HepG2 (cell line): ENCODE results near the gene GALNT10. TPM values are rescaled to one million over a fixed set of nuclear protein-coding genes. Genes with fewer than 3 reads are reported as not detected.

Experiments used
- ATAC-seq: fragments of 200-7000 bp; cut with Tn5 transposase; 3 replicates; pipeline ENCODE4 v1.9.1; 2020; ENCODE audit warnings: mild to moderate bottlenecking, moderate library complexity
- BruUV-seq: library from RNA; stranded (reverse); fragments of 400-500 nt; replicated peaks from 2 replicates; lab custom pipeline; 2021; lab: Mats Ljungman, UMichigan
- CTCF ChIA-PET: fragments of 300-600 bp; formaldehyde crosslinking; extraction: SDS; loops from one replicate; lab custom pipeline; 2021; ENCODE audit warnings: low total read pairs, inconsistent platforms, low intra/inter-chr PET ratio; lab: Yijun Ruan, JAX
- POLR2A ChIA-PET: fragments of 350-600 bp; sonication (Branson Sonifier 250); formaldehyde crosslinking; loops from one replicate; lab custom pipeline; 2020; ENCODE audit warnings: antibody characterized with exemption, inconsistent platforms; lab: Yijun Ruan, JAX
- DNase-seq: peaks from one replicate; pipeline ENCODE4 v3.0.0-alpha.2; 2015; ENCODE audit warnings: low spot score
- FAIRE-seq: peaks from 3 replicates; lab custom pipeline; 2011; peaks lifted over from hg19 to GRCh38; lab: Jason Lieb, UNC
- H2AFZ ChIP-seq: one replicate; pipeline ENCODE4 v1.6.1; 2011; ENCODE audit warnings: low read length, inconsistent platforms
- H3K27ac ChIP-seq: fragments of 300-600 bp; 3 replicates; pipeline ENCODE4 v1.8.0; 2011; ENCODE audit warnings: mixed run types, mild to moderate bottlenecking, mixed read lengths, low read length, inconsistent platforms; ENCODE audit not compliant: insufficient read depth; ENCODE audit errors: extremely low read length
- H3K27me3 ChIP-seq, 2 experiments: fragments of 200-600 bp in 1 of 2; 2 replicates in 1 of 2; 3 replicates in 1 of 2; pipeline versions ENCODE4 v1.6.0 to v1.8.0; 2011; ENCODE audit warnings: low read length in 2 of 2, mild to moderate bottlenecking in 2 of 2, moderate library complexity in 2 of 2, inconsistent platforms in 1 of 2; ENCODE audit not compliant: insufficient read depth in 2 of 2, control insufficient read depth in 1 of 2
- H3K36me3 ChIP-seq, 2 experiments: fragments of 200-600 bp in 1 of 2; replicated peaks in 1 of 2; 2 replicates in 1 of 2; 3 replicates in 1 of 2; pipeline versions ENCODE4 v1.5.1 to v1.8.0; 2011; ENCODE audit warnings: low read length in 2 of 2, inconsistent platforms in 1 of 2; ENCODE audit not compliant: insufficient read depth in 2 of 2, control insufficient read depth in 1 of 2
- H3K4me1 ChIP-seq: 2 replicates; pipeline ENCODE4 v1.5.1; 2012; ENCODE audit warnings: low read length, inconsistent platforms; ENCODE audit not compliant: insufficient read depth
- H3K4me2 ChIP-seq: 2 replicates; pipeline ENCODE4 v1.6.0; 2011; ENCODE audit warnings: low read depth, low read length, inconsistent platforms
- H3K4me3 ChIP-seq, 3 experiments: fragments of 200-600 bp in 1 of 3; sonication (generic), shearing (Covaris generic) in 1 of 3; replicated peaks in 1 of 3; 2 replicates each; pipeline ENCODE4 v1.5.1; 2011 to 2016; ENCODE audit warnings: low read length in 3 of 3, inconsistent platforms in 2 of 3, low read depth in 2 of 3, mild to moderate bottlenecking in 2 of 3, control low read depth in 1 of 3, mixed read lengths in 1 of 3; ENCODE audit not compliant: insufficient read depth in 1 of 3
- H3K79me2 ChIP-seq: one replicate; pipeline ENCODE4 v1.6.1; 2011; ENCODE audit warnings: low read length, inconsistent platforms; ENCODE audit not compliant: insufficient read depth
- H3K9ac ChIP-seq: 2 replicates; pipeline ENCODE4 v1.6.0; 2011; ENCODE audit warnings: mild to moderate bottlenecking, low read depth, low read length, inconsistent platforms; ENCODE audit not compliant: insufficient read depth
- H3K9me3 ChIP-seq: 2 replicates; pipeline ENCODE4 v1.5.1; 2012; ENCODE audit warnings: mild to moderate bottlenecking, low read length
- H4K20me1 ChIP-seq: 2 replicates; pipeline ENCODE4 v1.6.0; 2011; ENCODE audit warnings: inconsistent platforms, mild to moderate bottlenecking, low read length, moderate library complexity; ENCODE audit not compliant: insufficient read depth
- BHLHE40 ChIP-seq: IDR thresholded peaks from 2 replicates; pipeline ENCODE4 v1.6.1; 2011; ENCODE audit warnings: low read length, improper control_type of control experiment
- CBX2 ChIP-seq, 2 experiments: fragments of 200-600 bp in 1 of 2; sonication (generic); formaldehyde crosslinking in 1 of 2; IDR thresholded peaks; 2 replicates each; pipeline versions ENCODE4 v1.7.0 to v1.8.1; 2018 to 2022; ENCODE audit warnings: low read depth in 2 of 2, low read length in 1 of 2, mild to moderate bottlenecking in 1 of 2, missing genetic modification reagents in 1 of 2
- CENPBD1 ChIP-seq: sonication (generic); formaldehyde crosslinking; IDR thresholded peaks from 2 replicates; pipeline ENCODE4 v1.8.0; 2022; ENCODE audit warnings: missing genetic modification reagents, low read depth, mild to moderate bottlenecking, borderline replicate concordance
- ELK4 ChIP-seq: sonication (generic); formaldehyde crosslinking; IDR thresholded peaks from 2 replicates; pipeline ENCODE4 v1.9.0; 2021; ENCODE audit warnings: missing genetic modification reagents, borderline replicate concordance
- FOSL1 ChIP-seq: sonication (generic); formaldehyde crosslinking; IDR thresholded peaks from 2 replicates; pipeline ENCODE4 v1.9.0; 2021; ENCODE audit warnings: missing genetic modification reagents, borderline replicate concordance
- GABPA ChIP-seq, 2 experiments: IDR thresholded peaks; 2 replicates each; pipeline ENCODE4 v1.6.1; 2011 to 2016; ENCODE audit warnings: low read depth in 2 of 2, low read length in 1 of 2, missing biosample characterization in 1 of 2, missing genetic modification characterization in 1 of 2
- HNRNPK ChIP-seq: fragments of 200-400 bp; formaldehyde crosslinking; IDR thresholded peaks from 2 replicates; pipeline ENCODE4 v1.6.1; 2018; ENCODE audit warnings: low read length, low read depth, moderate library complexity, mild to moderate bottlenecking; ENCODE audit not compliant: poor library complexity, severe bottlenecking
- KDM3A ChIP-seq: IDR thresholded peaks from 2 replicates; pipeline ENCODE4 v1.6.1; 2018; ENCODE audit warnings: low read depth, missing compliant biosample characterization
- MIER3 ChIP-seq: IDR thresholded peaks from 2 replicates; pipeline ENCODE4 v1.6.1; 2016; ENCODE audit warnings: missing compliant biosample characterization, borderline replicate concordance
- MXD1 ChIP-seq: sonication (generic); formaldehyde crosslinking; IDR thresholded peaks from 2 replicates; pipeline ENCODE4 v1.4.0; 2020; ENCODE audit warnings: mild to moderate bottlenecking, missing genetic modification reagents
- PCBP1 ChIP-seq: fragments of 200-400 bp; formaldehyde crosslinking; IDR thresholded peaks from 2 replicates; pipeline ENCODE4 v1.6.1; 2017; ENCODE audit warnings: mild to moderate bottlenecking, low read depth, low read length, borderline replicate concordance
- TBX3 ChIP-seq: fragments of 450-650 bp; IDR thresholded peaks from 2 replicates; pipeline ENCODE4 v1.6.1; 2017; ENCODE audit warnings: antibody characterized with exemption, mild to moderate bottlenecking, inconsistent platforms, borderline replicate concordance
- ZMYM2 ChIP-seq: sonication (generic); formaldehyde crosslinking; IDR thresholded peaks from 2 replicates; pipeline ENCODE4 v1.8.0; 2022; ENCODE audit warnings: mild to moderate bottlenecking, missing genetic modification reagents
- ZNF10 ChIP-seq: sonication (generic); formaldehyde crosslinking; IDR thresholded peaks from 2 replicates; pipeline ENCODE4 v1.4.0; 2020; ENCODE audit warnings: mild to moderate bottlenecking, low read depth, missing genetic modification reagents, borderline replicate concordance
- ZNF274 ChIP-seq: sonication (generic); formaldehyde crosslinking; IDR thresholded peaks from 2 replicates; pipeline ENCODE4 v1.5.1; 2020; ENCODE audit warnings: mild to moderate bottlenecking, missing genetic modification reagents
- ZNF563 ChIP-seq: sonication (generic); formaldehyde crosslinking; IDR thresholded peaks from 2 replicates; pipeline ENCODE4 v1.8.0; 2022; ENCODE audit warnings: mild to moderate bottlenecking, moderate library complexity, missing genetic modification reagents
- ZNF616 ChIP-seq: sonication (generic); formaldehyde crosslinking; IDR thresholded peaks from 2 replicates; pipeline ENCODE4 v1.5.0; 2020; ENCODE audit warnings: low read depth, mild to moderate bottlenecking, missing genetic modification reagents
- WGBS: methylation state at CpG from one replicate; pipeline ENCODE4 v1.1.6; 2017; ENCODE audit warnings: low lambda C conversion rate; 5-methylcytosine and 5-hydroxymethylcytosine counted together
- in situ Hi-C: cut with HindIII; loops from 2 replicates; pipeline ENCODE4 v1.10.0; 2017; ENCODE audit warnings: low pct_unique_long_range_greater_than_20kb; ENCODE audit not compliant: extremely low pct_ligation_motif_present
- intact Hi-C: fragments of 100-400 bp; cut with micrococcal nuclease; formaldehyde crosslinking; loops from one replicate; pipeline ENCODE4 v1.10.0; 2022; ENCODE audit not compliant: unreplicated experiment
- polyA plus RNA-seq, 8 experiments: library from polyadenylated mRNA; depleted of rRNA in 3 of 8; stranded (reverse) in 7 of 8; unstranded in 1 of 8; fragments of >200 nt; fragmentation: Illumina TruSeq in 4 of 8; extraction: Trizol in 4 of 8; gene quantifications; 2 replicates each; pipeline versions ENCODE4 v1.2.1 to v1.2.3, GENCODE V29; 2011 to 2016; ENCODE audit warnings: low read depth in 4 of 8, missing spikeins in 1 of 8, mixed read lengths in 1 of 8; ENCODE audit not compliant: insufficient read depth in 1 of 8
- total RNA-seq, 5 experiments: library from RNA; depleted of rRNA; stranded (reverse); fragments of >200 nt; fragmentation: Illumina TruSeq; extraction: Trizol; gene quantifications; 2 replicates each; pipeline ENCODE4 v1.2.3, GENCODE V29; 2016; ENCODE audit warnings: low read depth in 1 of 5
- TF ChIP-seq, protein P1 (sequence below): sonication (generic); formaldehyde crosslinking; IDR thresholded peaks from 2 replicates; pipeline ENCODE4 v1.5.0; 2020; ENCODE audit warnings: mild to moderate bottlenecking, missing genetic modification reagents, borderline replicate concordance
- TF ChIP-seq, protein P2 (sequence below): sonication (generic); formaldehyde crosslinking; IDR thresholded peaks from 2 replicates; pipeline ENCODE4 v1.4.0; 2020; ENCODE audit warnings: missing genetic modification reagents

The GALNT10 gene
- total and polyA plus RNA-seq, 2 of the 13 experiments (the other 11 are each of a cell fraction or from before 2014, with no cell fraction given) = 8.1 to 11.2 TPM

GRCh38 chr5:154390746-154391359, 200.3 kb downstream of the GALNT10 start:
- no peak overlapping the region for H3K9ac ChIP-seq
- no peaks in the 10 kb centered on the region for H3K27me3 ChIP-seq
- ATAC-seq = no peak
- H3K9me3 ChIP-seq = no peaks in the 10 kb centered on the region
- no peak overlapping the region for H2AFZ ChIP-seq
- no peaks in the 10 kb centered on the region for H4K20me1 ChIP-seq
- TF ChIP-seq MXD1 (no peak), CENPBD1 (CRISPR knock-in tag) (no peak), FOSL1 (CRISPR knock-in tag) (no peak), ELK4 (CRISPR knock-in tag) (no peak), ZNF10 (no peak), CBX2 (IDR thresholded peaks at IDR 0.05; ENCODE audit: low read depth, low read length) (no peak), CBX2 (CRISPR knock-in tag; IDR thresholded peaks at IDR 0.05; ENCODE audit: low read depth) (no peak), ZNF274 (CRISPR knock-in tag) (no peak), MIER3 (CRISPR knock-in tag) (no peak), GABPA (IDR thresholded peaks at IDR 0.05; ENCODE audit: low read depth, low read length) (no peak), GABPA (CRISPR knock-in tag; IDR thresholded peaks at IDR 0.05; ENCODE audit: low read depth) (no peak), KDM3A (CRISPR knock-in tag) (no peak), BHLHE40 (no peak), ZMYM2 (CRISPR knock-in tag) (no peak), TBX3 (no peak), ZNF563 (CRISPR knock-in tag) (no peak), ZNF616 (CRISPR knock-in tag) (no peak), HNRNPK (no peak), PCBP1 (no peak)
- TF ChIP-seq, protein P1, sequence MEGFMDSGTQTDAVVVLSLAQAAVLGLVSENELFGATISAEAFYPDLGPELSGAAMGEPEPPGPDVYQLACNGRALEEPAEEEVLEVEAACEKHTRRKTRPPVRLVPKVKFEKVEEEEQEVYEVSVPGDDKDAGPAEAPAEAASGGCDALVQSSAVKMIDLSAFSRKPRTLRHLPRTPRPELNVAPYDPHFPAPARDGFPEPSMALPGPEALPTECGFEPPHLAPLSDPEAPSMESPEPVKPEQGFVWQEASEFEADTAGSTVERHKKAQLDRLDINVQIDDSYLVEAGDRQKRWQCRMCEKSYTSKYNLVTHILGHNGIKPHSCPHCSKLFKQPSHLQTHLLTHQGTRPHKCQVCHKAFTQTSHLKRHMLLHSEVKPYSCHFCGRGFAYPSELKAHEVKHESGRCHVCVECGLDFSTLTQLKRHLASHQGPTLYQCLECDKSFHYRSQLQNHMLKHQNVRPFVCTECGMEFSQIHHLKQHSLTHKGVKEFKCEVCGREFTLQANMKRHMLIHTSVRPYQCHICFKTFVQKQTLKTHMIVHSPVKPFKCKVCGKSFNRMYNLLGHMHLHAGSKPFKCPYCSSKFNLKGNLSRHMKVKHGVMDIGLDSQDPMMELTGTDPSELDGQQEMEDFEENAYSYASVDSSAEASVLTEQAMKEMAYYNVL (CRISPR knock-in tag) = no peak
- TF ChIP-seq, protein P2, sequence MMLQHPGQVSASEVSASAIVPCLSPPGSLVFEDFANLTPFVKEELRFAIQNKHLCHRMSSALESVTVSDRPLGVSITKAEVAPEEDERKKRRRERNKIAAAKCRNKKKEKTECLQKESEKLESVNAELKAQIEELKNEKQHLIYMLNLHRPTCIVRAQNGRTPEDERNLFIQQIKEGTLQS (CRISPR knock-in tag) = no peak
- in situ Hi-C loops (no loop called here), intact Hi-C loops (no loop called here)
- H3K27ac ChIP-seq = no peak overlapping the region
- BruUV-seq = no TSS peak
- CTCF ChIA-PET = no interaction called here
- H3K79me2 ChIP-seq = no peaks in the 10 kb centered on the region
- no peak overlapping the region for H3K4me3 ChIP-seq
- peaks cover 0 to 1% of the 10 kb centered on the region in 2 experiments; a peak in 1 of 5 replicates for H3K36me3 ChIP-seq
- no peak overlapping the region for H3K4me2 ChIP-seq
- 96% methylated on average over 5 of the region's 7 CpGs for WGBS
- POLR2A ChIA-PET = no interaction called here
- FAIRE-seq = no peak
- H3K4me1 ChIP-seq = peaks cover 29% of the 10 kb centered on the region
- DNase-seq = no peak
